ENCODE results near the gene CCT7.

Gene CCT7

GRCh38 chr2:73214120-73215035, 19.7 kb upstream of the CCT7 start, which contains the start of gene SMYD5:
SMYD5 (plus strand) TSS chr2:73214245; CDS start chr2:73214267, 22 bp downstream.
- no peak for TF ChIP-seq CTCF (IDR thresholded peaks at IDR 0.05; ENCODE audit: control insufficient read depth, extremely low read depth, insufficient read depth)
- DNase-seq (ENCODE audit: low read depth), result peak; percentile 17
- peak within 1 kb of the TSS; percentile 64 for H3K4me3 ChIP-seq (ENCODE audit: low read depth, low read length)

GRCh38 chr2:73215254-73215653, 18.9 kb upstream of the CCT7 start:
- no peak for TF ChIP-seq CTCF (IDR thresholded peaks at IDR 0.05; ENCODE audit: control insufficient read depth, extremely low read depth, insufficient read depth)
- H3K4me3 ChIP-seq (ENCODE audit: low read depth, low read length), result peak overlapping the region; percentile 64

GRCh38 chr2:73217160-73217559, 16.9 kb upstream of the CCT7 start:
- no peak for DNase-seq (ENCODE audit: low read depth)
- no peak overlapping the region for H3K4me3 ChIP-seq (ENCODE audit: low read depth, low read length)
- TF ChIP-seq CTCF (IDR thresholded peaks at IDR 0.05; ENCODE audit: control insufficient read depth, extremely low read depth, insufficient read depth), result no peak

More at GRCh38 chr2:73215254-73215653, 18.9 kb upstream of the CCT7 start:
- DNase-seq (ENCODE audit: low read depth), result no peak

GRCh38 chr2:73217826-73218225, 16.3 kb upstream of the CCT7 start:
- TF ChIP-seq CTCF (IDR thresholded peaks at IDR 0.05; ENCODE audit: control insufficient read depth, extremely low read depth, insufficient read depth), result no peak

GRCh38 chr2:73218298-73218697, 15.8 kb upstream of the CCT7 start:
- H3K4me3 ChIP-seq (ENCODE audit: low read depth, low read length), result no peak overlapping the region
- DNase-seq (ENCODE audit: low read depth), result no peak
- no peak for TF ChIP-seq CTCF (IDR thresholded peaks at IDR 0.05; ENCODE audit: control insufficient read depth, extremely low read depth, insufficient read depth)

More at GRCh38 chr2:73217826-73218225, 16.3 kb upstream of the CCT7 start:
- H3K4me3 ChIP-seq (ENCODE audit: low read depth, low read length), result no peak overlapping the region
- DNase-seq (ENCODE audit: low read depth), result no peak

GRCh38 chr2:73223821-73224220, 10.3 kb upstream of the CCT7 start:
- TF ChIP-seq CTCF (IDR thresholded peaks at IDR 0.05; ENCODE audit: control insufficient read depth, extremely low read depth, insufficient read depth), result no peak
- no peak for DNase-seq (ENCODE audit: low read depth)
- H3K4me3 ChIP-seq (ENCODE audit: low read depth, low read length), result no peak overlapping the region
